ENCODE measurements around the gene KLRC3.
"Not testable (repeated sequence)": the region's sequence is repeated elsewhere in the genome, so short reads cannot be mapped to it uniquely, and the experiment has no call there.

Gene KLRC3

DNA sequence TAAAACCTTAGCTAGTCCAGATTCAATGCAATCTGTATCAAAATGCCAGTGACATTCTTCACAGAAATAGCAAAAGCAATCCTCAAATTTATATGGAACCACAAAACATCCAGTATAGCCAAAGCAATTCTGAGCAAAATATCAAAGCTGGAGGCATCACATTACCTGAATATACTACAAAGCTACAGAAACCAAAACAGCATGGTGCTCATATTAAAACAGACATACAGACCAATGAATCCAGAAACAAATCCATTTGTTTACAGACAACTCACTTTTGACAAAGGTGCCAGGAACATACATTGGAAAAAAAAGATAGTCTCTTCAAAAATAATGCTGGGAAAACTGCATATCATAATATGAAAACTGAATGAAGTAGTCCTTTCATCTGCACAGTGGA lies 15.6 kb downstream of the KLRC3 start:
- no peak overlapping the region for H3K4me3 ChIP-seq
- TF ChIP-seq EZH2 (IDR thresholded peaks at IDR 0.05) = no peak
- TF ChIP-seq FOXP2 (optimal IDR thresholded peaks at IDR 0.05; ENCODE audit: control extremely low read depth, extremely low read length, insufficient read depth) = no peak
- peaks cover 5% of the 10 kb centered on the region; the same call in 1 of the 2 replicates for H3K9me3 ChIP-seq (ENCODE audit: low read depth, low read length)
- no peak for DNase-seq (ENCODE audit: low read depth, low spot score)
- H3K36me3 ChIP-seq (ENCODE audit: insufficient read depth, low read length) = no peaks in the 10 kb centered on the region
- H3K27ac ChIP-seq = no peak overlapping the region
- no peak overlapping the region for H3K9ac ChIP-seq (ENCODE audit: insufficient read length)

GRCh38 chr12:10400829-10401228 lies 19.6 kb downstream of the KLRC3 start:
- TF ChIP-seq FOXP2 (optimal IDR thresholded peaks at IDR 0.05; ENCODE audit: control extremely low read depth, extremely low read length, insufficient read depth) (no peak), POLR2AphosphoS5 (IDR thresholded peaks at IDR 0.05; ENCODE audit: borderline replicate concordance, low read depth, low read length) (no peak), EZH2 (IDR thresholded peaks at IDR 0.05) (no peak)
- Histone ChIP-seq H3K27ac (no peak overlapping the region), H3K9me3 (ENCODE audit: low read depth, low read length) (peaks cover 5% of the 10 kb centered on the region; the same call in 1 of the 2 replicates), H3K4me3 (no peak overlapping the region), H3K36me3 (ENCODE audit: insufficient read depth, low read length) (no peaks in the 10 kb centered on the region), H3K9ac (ENCODE audit: insufficient read length) (no peak overlapping the region)
- DNase-seq (ENCODE audit: low read depth, low spot score) = no peak

- Histone ChIP-seq H3K36me3 (ENCODE audit: insufficient read depth, low read length) (no peaks in the 10 kb centered on the region), H3K27ac (no peak overlapping the region), H3K4me3 (no peak overlapping the region), H3K9me3 (ENCODE audit: low read depth, low read length) (no peaks in the 10 kb centered on the region), H3K9ac (ENCODE audit: insufficient read length) (no peak overlapping the region)
- TF ChIP-seq EZH2 (IDR thresholded peaks at IDR 0.05) = no peak
- TF ChIP-seq POLR2AphosphoS5 (IDR thresholded peaks at IDR 0.05; ENCODE audit: borderline replicate concordance, low read depth, low read length) = no peak
- TF ChIP-seq FOXP2 (optimal IDR thresholded peaks at IDR 0.05; ENCODE audit: control extremely low read depth, extremely low read length, insufficient read depth) = no peak
- DNase-seq (ENCODE audit: low read depth, low spot score) = no peak
These were observed 22.2 kb downstream of the KLRC3 start for GRCh38 chr12:10398168-10398567.

DNA sequence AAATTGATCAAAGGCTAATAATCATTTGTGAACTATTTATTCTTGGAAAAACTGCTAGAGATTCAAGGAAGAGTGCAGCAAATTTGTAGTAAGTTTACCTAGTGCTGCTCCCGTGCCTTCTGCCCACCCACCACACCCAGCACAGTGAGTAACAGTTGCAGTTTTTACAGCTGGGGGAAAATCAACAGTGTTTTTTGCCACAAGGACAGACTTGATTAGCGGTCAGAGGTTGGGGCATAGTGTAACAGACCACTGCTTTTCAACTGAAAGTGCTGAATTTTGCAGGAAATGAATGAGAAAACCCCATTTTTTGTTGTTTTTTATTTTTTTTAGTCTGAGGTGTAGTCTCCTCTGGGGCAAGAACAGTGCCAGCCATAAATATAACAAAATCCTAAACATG lies 23.1 kb downstream of the KLRC3 start:
- Histone ChIP-seq H3K9me3 (ENCODE audit: low read depth, low read length) (no peaks in the 10 kb centered on the region), H3K4me3 (no peak overlapping the region), H3K27ac (no peak overlapping the region), H3K9ac (ENCODE audit: insufficient read length) (no peak overlapping the region), H3K36me3 (ENCODE audit: insufficient read depth, low read length) (no peaks in the 10 kb centered on the region)
- no peak for TF ChIP-seq POLR2AphosphoS5 (IDR thresholded peaks at IDR 0.05; ENCODE audit: borderline replicate concordance, low read depth, low read length)
- TF ChIP-seq FOXP2 (optimal IDR thresholded peaks at IDR 0.05; ENCODE audit: control extremely low read depth, extremely low read length, insufficient read depth) = no peak
- no peak for TF ChIP-seq EZH2 (IDR thresholded peaks at IDR 0.05)
- no peak for DNase-seq (ENCODE audit: low read depth, low spot score)

GRCh38 chr12:10396176-10396575 lies 24.2 kb downstream of the KLRC3 start:
- not testable (repeated sequence) for DNase-seq (ENCODE audit: low read depth, low spot score); H3K9ac ChIP-seq (ENCODE audit: insufficient read length); H3K4me3 ChIP-seq; H3K36me3 ChIP-seq (ENCODE audit: insufficient read depth, low read length); H3K27ac ChIP-seq; H3K9me3 ChIP-seq (ENCODE audit: low read depth, low read length)

DNA sequence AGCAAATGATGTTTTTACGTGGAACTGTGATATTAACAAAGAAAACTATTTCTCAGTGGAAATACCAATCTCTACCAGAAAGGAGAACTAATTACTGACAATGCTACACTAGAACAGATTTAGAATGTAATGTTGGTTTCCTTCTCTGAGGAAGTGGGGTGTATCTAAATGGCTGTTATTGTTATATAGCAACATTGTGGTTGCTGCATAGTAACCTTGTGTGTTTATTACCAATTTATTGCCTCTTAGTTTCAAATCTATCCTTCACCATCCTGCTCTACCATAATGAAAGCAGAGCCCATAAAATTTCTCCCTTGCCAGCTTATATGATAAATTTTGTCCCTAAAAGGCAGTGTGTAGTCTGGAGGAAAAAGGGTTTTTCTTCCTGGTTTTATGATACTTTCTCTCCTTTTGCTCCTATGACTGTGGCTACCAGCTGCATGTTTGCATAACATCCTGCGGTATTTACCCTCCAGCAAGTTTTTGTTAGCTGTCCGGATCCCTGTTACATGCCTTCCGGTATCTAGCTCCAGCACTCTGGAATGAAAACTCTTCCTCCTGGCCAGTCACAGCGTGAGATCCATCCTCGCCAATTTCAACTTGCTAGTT lies 24.9 kb downstream of the KLRC3 start:
- H3K4me3 ChIP-seq = peak overlapping the region; percentile 65
- peak; percentile 84 for DNase-seq (ENCODE audit: low read depth, low spot score)
- H3K9me3 ChIP-seq (ENCODE audit: low read depth, low read length) = no peaks in the 10 kb centered on the region
- TF ChIP-seq POLR2AphosphoS5 (IDR thresholded peaks at IDR 0.05; ENCODE audit: borderline replicate concordance, low read depth, low read length) = peak; percentile 44; the same call in 1 of the 2 replicates
- no peak for TF ChIP-seq EZH2 (IDR thresholded peaks at IDR 0.05)
- no peaks in the 10 kb centered on the region for H3K36me3 ChIP-seq (ENCODE audit: insufficient read depth, low read length)
- H3K9ac ChIP-seq (ENCODE audit: insufficient read length) = peak overlapping the region; percentile 40
- H3K27ac ChIP-seq = peak overlapping the region; percentile 82

DNA sequence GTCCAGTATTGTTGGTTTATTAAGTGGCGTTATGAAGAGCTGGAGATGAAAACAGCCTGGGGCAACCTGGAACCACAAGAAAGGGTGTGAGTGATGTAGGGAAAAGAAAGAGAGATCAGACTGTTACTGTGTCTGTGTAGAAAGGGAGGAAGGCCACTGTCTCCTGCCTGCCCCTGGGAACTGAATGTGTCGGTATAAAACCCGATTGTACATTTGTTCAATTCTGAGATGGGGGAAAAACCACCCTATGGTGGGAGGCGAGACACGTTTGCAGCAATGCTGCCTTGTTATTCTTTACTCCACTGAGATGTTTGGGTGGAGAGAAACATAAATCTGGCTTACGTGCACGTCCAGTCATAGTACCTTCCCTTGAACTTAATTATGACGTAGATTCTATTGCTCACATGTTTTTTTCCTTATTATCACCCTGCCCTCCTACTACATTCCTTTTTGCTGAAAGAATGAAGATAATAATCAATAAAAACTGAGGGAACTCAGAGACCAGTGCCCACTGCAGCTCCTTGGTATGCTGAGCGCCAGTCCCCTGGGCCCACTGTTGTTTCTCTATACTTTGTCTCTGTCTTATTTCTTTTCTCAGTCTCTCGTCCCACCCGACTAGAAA lies 25.8 kb downstream of the KLRC3 start:
- not testable (repeated sequence) for DNase-seq (ENCODE audit: low read depth, low spot score); H3K9me3 ChIP-seq (ENCODE audit: low read depth, low read length); H3K36me3 ChIP-seq (ENCODE audit: insufficient read depth, low read length); H3K9ac ChIP-seq (ENCODE audit: insufficient read length)
- peak overlapping the region; percentile 65 for H3K4me3 ChIP-seq
- H3K27ac ChIP-seq = peak overlapping the region; percentile 82

DNA sequence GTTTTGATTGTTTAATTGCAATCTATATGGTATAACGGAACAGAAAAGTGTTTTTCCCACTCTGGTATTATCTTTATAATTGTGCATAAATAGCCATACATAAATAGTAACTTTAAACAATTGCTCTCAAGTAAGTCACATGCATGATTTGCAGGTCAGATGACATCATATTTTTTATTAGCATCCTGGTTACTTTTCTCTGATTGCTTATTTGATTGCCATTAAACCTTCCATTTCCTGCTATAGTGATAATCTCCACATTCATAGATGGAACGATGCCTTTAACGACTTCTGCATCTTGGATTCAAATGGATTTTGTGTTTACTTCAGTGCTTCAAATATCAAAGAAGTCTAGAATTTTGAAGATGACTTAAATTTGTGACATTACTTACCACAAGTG lies 27.1 kb downstream of the KLRC3 start:
- Histone ChIP-seq H3K36me3 (ENCODE audit: insufficient read depth, low read length) (no peaks in the 10 kb centered on the region), H3K27ac (no peak overlapping the region), H3K4me3 (no peak overlapping the region), H3K9me3 (ENCODE audit: low read depth, low read length) (no peaks in the 10 kb centered on the region), H3K9ac (ENCODE audit: insufficient read length) (no peak overlapping the region)
- TF ChIP-seq EZH2 (IDR thresholded peaks at IDR 0.05) (no peak), POLR2AphosphoS5 (IDR thresholded peaks at IDR 0.05; ENCODE audit: borderline replicate concordance, low read depth, low read length) (no peak), FOXP2 (optimal IDR thresholded peaks at IDR 0.05; ENCODE audit: control extremely low read depth, extremely low read length, insufficient read depth) (no peak)
- DNase-seq (ENCODE audit: low read depth, low spot score) = no peak

DNA sequence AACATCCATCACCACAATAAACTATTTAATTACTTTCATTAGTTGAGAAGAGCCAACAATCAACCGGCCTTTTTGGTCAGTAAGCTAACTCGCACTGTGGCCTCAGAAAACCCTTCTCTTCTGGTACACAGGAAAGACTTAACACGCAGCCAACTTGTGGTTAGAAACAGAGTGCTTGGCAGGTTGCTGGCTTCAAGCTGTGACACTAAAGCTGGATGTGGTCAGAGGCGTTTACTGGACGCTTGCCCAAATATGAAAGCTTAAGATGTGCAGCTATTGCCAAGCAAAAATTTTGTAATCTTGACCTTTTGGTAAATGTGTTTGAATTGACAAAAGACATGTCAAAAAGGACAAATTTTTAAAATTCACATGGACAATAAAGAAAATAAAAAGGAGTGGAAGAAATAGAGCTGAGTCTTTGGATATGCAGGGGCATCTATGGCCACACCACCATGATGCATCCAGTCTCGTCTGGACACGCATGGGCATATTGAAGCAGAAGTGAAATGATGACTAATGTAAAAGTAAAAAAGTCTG lies 27.9 kb downstream of the KLRC3 start:
- DNase-seq (ENCODE audit: low read depth, low spot score) = no peak

DNA sequence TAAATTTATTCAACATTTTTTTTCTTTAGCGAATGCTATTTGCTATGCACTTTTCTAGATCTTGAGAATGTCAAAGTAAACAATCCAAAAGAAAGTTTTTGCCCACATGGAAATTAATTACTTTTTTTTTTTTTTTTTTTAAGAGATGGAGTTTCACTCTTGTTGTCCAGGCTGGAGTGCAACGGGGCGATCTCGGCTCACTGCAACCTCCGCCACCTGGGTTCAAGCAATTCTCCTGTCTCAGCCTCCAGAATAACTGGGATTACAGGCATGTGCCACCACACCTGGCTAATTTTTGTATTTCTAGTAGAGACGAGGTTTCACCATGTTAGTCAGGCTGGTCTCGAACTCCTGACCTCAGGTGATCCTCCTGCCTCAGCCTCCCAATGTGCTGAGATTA lies 29.4 kb downstream of the KLRC3 start:
- DNase-seq (ENCODE audit: low read depth, low spot score); H3K9ac ChIP-seq (ENCODE audit: insufficient read length); H3K4me3 ChIP-seq; H3K9me3 ChIP-seq (ENCODE audit: low read depth, low read length); H3K27ac ChIP-seq; H3K36me3 ChIP-seq (ENCODE audit: insufficient read depth, low read length): not testable (repeated sequence)

More for the DNA sequence above, 27.9 kb downstream of the KLRC3 start:
- Histone ChIP-seq H3K9ac (ENCODE audit: insufficient read length) (no peak overlapping the region), H3K36me3 (ENCODE audit: insufficient read depth, low read length) (no peaks in the 10 kb centered on the region), H3K27ac (no peak overlapping the region), H3K9me3 (ENCODE audit: low read depth, low read length) (no peaks in the 10 kb centered on the region), H3K4me3 (no peak overlapping the region)
- no peak for TF ChIP-seq EZH2 (IDR thresholded peaks at IDR 0.05)
- no peak for TF ChIP-seq POLR2AphosphoS5 (IDR thresholded peaks at IDR 0.05; ENCODE audit: borderline replicate concordance, low read depth, low read length)
- TF ChIP-seq FOXP2 (optimal IDR thresholded peaks at IDR 0.05; ENCODE audit: control extremely low read depth, extremely low read length, insufficient read depth) = no peak

All from SK-N-MC (cell line).